ENCODE measurements around the gene ANKRD35. TPM values are rescaled to one million over a fixed set of nuclear protein-coding genes. Genes with fewer than 3 reads are reported as not detected.

Gene ANKRD35
- total and polyA plus RNA-seq, 10 of the 15 experiments (the other 5 are each of a cell fraction or from before 2014, with no cell fraction given) = 0.01 to 0.08 TPM; not detected in 8

DNA sequence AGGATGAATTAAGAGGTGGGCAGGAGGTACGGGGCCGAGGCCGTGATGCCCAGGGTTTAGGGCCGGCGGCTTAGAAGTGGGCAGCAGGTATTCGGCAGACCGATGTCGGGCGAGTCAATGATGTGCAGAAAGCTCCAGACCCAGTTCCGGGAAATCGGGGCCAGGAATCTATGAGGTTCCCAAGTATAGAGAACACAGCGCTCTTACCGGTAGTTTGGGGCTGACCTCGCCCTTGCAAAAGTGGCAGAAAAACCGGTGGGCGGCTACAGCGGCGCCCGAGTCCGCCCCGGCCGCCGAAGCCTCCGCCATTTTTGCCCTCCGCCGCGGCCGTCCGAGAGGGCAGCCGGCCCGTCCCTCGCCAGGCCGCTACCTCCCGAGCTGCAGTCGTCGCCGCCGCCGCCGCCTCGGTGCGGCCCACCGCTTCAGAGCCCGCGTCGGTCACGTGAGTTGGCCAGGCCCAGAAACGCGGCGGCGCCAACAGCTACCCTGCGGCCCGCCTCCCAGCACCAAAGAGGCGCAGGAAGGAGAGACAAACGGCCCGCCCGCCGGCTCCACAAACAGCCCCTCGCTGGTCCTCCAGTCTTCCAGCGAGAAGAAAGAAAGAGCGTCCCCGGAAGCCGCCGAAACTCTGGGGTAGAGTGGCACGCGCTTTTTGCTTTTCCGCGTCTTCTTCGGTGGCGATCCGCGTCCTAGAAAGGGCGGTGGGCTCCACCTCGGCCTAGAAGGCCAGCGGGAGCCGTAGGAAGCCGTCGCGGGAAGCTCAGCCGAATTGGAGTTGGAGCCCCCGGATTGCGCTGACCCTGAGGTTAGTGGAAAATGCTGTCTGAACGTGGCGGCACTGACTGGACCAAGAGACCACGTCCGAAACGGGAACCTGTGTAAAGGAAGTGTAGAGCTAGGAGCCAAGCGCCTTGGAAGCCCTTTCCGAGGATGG, 61.8 kb downstream of the ANKRD35 start, which contains the start of the genes POLR3C and RNF115 (continued):
- TF ChIP-seq, protein P1, sequence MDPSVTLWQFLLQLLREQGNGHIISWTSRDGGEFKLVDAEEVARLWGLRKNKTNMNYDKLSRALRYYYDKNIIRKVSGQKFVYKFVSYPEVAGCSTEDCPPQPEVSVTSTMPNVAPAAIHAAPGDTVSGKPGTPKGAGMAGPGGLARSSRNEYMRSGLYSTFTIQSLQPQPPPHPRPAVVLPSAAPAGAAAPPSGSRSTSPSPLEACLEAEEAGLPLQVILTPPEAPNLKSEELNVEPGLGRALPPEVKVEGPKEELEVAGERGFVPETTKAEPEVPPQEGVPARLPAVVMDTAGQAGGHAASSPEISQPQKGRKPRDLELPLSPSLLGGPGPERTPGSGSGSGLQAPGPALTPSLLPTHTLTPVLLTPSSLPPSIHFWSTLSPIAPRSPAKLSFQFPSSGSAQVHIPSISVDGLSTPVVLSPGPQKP (IDR thresholded peaks at IDR 0.05; ENCODE audit: low read depth, low read length) = peak; percentile 76; the same call in 1 of the 2 replicates
- TF ChIP-seq CHD2 (IDR thresholded peaks at IDR 0.05; ENCODE audit: borderline replicate concordance, low read depth, low read length) = peak; percentile 65
- peak; percentile 94 for TF ChIP-seq TAF1 (IDR thresholded peaks at IDR 0.05; ENCODE audit: borderline replicate concordance, low read depth, low read length)
- TF ChIP-seq POLR2A (IDR thresholded peaks at IDR 0.05; ENCODE audit: low read depth, low read length) = peak; percentile 91
- peak; percentile 66 for TF ChIP-seq RAD51 (IDR thresholded peaks at IDR 0.05)
- 0 out of 2 replicates have a peak, but pooled peaks have one; percentile 32 for TF ChIP-seq ZNF217 (IDR thresholded peaks at IDR 0.05)
- peak; percentile 88 for TF ChIP-seq POLR2AphosphoS5 (IDR thresholded peaks at IDR 0.05; ENCODE audit: low read length)
- peak; percentile 15; the same call in 2 of the 3 replicates for TF ChIP-seq POU2F2 (IDR thresholded peaks at IDR 0.05; ENCODE audit: borderline replicate concordance, low read depth, low read length)
- TF ChIP-seq STAT1 (conservative IDR thresholded peaks at IDR 0.05) = peak; percentile 66; the same call in 1 of the 2 replicates
- TF ChIP-seq RUNX3 (IDR thresholded peaks at IDR 0.05; ENCODE audit: low read length) = peak; percentile 61
- no peak for TF ChIP-seq ZNF207 (IDR thresholded peaks at IDR 0.05; ENCODE audit: borderline replicate concordance)
- TF ChIP-seq MYC (IDR thresholded peaks at IDR 0.05; ENCODE audit: insufficient read depth, insufficient read length, insufficient replicate concordance, low read length, severe bottlenecking) = no peak
- TF ChIP-seq MXI1 (IDR thresholded peaks at IDR 0.05; ENCODE audit: low read depth, low read length) = peak; percentile 96
- no peak for TF ChIP-seq SMAD1 (IDR thresholded peaks at IDR 0.05; ENCODE audit: low read depth, partially characterized antibody)
- TF ChIP-seq MTA2 (IDR thresholded peaks at IDR 0.05; ENCODE audit: low read depth) = no peak
- TF ChIP-seq PAX8 (IDR thresholded peaks at IDR 0.05) = no peak
- TF ChIP-seq, protein P2, sequence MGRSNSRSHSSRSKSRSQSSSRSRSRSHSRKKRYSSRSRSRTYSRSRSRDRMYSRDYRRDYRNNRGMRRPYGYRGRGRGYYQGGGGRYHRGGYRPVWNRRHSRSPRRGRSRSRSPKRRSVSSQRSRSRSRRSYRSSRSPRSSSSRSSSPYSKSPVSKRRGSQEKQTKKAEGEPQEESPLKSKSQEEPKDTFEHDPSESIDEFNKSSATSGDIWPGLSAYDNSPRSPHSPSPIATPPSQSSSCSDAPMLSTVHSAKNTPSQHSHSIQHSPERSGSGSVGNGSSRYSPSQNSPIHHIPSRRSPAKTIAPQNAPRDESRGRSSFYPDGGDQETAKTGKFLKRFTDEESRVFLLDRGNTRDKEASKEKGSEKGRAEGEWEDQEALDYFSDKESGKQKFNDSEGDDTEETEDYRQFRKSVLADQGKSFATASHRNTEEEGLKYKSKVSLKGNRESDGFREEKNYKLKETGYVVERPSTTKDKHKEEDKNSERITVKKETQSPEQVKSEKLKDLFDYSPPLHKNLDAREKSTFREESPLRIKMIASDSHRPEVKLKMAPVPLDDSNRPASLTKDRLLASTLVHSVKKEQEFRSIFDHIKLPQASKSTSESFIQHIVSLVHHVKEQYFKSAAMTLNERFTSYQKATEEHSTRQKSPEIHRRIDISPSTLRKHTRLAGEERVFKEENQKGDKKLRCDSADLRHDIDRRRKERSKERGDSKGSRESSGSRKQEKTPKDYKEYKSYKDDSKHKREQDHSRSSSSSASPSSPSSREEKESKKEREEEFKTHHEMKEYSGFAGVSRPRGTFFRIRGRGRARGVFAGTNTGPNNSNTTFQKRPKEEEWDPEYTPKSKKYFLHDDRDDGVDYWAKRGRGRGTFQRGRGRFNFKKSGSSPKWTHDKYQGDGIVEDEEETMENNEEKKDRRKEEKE (IDR thresholded peaks at IDR 0.05) = no peak
- peak; percentile 82; the same call in 1 of the 2 replicates for TF ChIP-seq POLR2AphosphoS2 (IDR thresholded peaks at IDR 0.05; ENCODE audit: low read depth, low read length)
- peak; percentile 78 for TF ChIP-seq NBN (IDR thresholded peaks at IDR 0.05)
- TF ChIP-seq SIX5 (IDR thresholded peaks at IDR 0.05; ENCODE audit: low read depth, low read length, severe bottlenecking) = peak; percentile 21
- 0 out of 2 replicates have a peak, but pooled peaks have one; percentile 68 for TF ChIP-seq RB1 (IDR thresholded peaks at IDR 0.05; ENCODE audit: borderline replicate concordance)
- TF ChIP-seq, protein P3, sequence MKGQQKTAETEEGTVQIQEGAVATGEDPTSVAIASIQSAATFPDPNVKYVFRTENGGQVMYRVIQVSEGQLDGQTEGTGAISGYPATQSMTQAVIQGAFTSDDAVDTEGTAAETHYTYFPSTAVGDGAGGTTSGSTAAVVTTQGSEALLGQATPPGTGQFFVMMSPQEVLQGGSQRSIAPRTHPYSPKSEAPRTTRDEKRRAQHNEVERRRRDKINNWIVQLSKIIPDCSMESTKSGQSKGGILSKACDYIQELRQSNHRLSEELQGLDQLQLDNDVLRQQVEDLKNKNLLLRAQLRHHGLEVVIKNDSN (IDR thresholded peaks at IDR 0.05; ENCODE audit: borderline replicate concordance, extremely low read length, insufficient read depth, low read depth, low read length) = peak; percentile 77
- 0 out of 2 replicates have a peak, but pooled peaks have one; percentile 60 for TF ChIP-seq RBBP5 (conservative IDR thresholded peaks at IDR 0.05)
- no peak for TF ChIP-seq NRF1 (conservative IDR thresholded peaks at IDR 0.05; ENCODE audit: low read depth, low read length)
- TF ChIP-seq, protein P4, sequence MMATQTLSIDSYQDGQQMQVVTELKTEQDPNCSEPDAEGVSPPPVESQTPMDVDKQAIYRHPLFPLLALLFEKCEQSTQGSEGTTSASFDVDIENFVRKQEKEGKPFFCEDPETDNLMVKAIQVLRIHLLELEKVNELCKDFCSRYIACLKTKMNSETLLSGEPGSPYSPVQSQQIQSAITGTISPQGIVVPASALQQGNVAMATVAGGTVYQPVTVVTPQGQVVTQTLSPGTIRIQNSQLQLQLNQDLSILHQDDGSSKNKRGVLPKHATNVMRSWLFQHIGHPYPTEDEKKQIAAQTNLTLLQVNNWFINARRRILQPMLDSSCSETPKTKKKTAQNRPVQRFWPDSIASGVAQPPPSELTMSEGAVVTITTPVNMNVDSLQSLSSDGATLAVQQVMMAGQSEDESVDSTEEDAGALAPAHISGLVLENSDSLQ (IDR thresholded peaks at IDR 0.05) = peak; percentile 68

Data from GM12878 (cell line).